NCI-H345 treated with DMSO at 0.1 percent for 48 hours (cell line): ENCODE data around the gene VTA1.
"Not testable (repeated sequence)": the region's sequence is repeated elsewhere in the genome, so short reads cannot be mapped to it uniquely, and the experiment has no call there.

Experiments used
- DNase-seq: peaks from one replicate; lab custom pipeline; 2025; ENCODE audit not compliant: unreplicated experiment; lab: John Stamatoyannopoulos, UW

The VTA1 gene, protein sequence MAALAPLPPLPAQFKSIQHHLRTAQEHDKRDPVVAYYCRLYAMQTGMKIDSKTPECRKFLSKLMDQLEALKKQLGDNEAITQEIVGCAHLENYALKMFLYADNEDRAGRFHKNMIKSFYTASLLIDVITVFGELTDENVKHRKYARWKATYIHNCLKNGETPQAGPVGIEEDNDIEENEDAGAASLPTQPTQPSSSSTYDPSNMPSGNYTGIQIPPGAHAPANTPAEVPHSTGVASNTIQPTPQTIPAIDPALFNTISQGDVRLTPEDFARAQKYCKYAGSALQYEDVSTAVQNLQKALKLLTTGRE

DNA sequence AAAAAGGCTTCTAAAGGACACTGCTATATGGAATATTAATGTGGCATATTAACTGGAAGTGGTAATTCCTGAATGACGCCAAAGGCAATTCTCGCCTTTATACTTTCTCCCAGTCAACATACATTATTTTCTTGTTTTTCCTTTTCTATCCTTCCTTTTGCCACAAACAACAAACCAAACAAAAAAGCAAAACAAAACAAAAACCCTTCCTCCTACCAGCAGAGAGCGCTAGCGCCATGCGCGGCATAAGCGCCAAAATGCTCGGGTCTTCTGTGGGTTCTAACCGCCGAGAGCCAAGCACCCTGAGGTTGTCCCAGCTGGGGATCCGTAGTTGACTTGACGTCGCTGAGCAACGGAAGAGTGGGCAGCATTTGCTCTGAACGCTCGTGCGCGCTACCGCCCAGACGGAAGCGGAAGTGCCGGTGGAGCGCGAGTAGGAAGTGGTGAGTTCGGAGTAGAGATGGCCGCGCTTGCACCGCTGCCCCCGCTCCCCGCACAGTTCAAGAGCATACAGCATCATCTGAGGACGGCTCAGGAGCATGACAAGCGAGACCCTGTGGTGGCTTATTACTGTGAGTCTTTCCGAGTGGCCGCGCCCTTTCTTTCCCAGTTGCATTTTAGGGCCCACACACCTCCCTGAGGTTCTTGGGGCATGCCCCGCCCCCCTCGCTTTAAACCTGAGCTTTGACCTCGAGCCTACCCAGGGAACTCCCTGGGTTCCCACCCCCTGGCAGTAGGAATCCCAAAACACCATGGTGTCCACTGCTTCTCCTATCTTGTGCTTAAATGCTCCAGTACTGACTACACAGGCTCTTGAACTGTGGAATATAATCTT, at the start of gene VTA1, which contains the start of gene NMBR:
VTA1 (plus strand) TSS at position 436 of the 835 bp plus-strand sequence; CDS start at position 461, 25 bp downstream.
NMBR (minus strand) TSS at position 295 of the 835 bp plus-strand sequence. CDS start 58,464 bp downstream, outside the sequence.
- peak; percentile 95 for DNase-seq

DNA sequence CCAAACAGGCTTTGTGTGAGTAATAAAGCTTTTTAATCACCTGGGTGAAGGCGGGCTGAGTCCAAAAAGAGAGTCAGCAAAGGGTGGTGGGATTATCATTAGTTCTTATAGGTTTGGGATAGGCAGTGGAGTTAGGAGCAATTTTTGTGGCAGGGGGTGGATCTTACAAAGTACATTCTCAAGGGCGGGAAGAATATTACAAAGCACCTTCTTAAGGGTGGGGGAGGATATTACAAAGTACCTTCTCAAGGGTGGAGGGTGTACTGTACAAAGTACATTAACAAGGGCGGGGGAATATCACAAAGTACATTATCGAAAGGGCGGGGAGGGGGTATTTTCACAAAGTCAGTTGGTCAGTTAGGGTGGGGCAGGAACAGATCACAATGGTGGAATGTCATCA, 42.2 kb upstream of the VTA1 start:
- not testable (repeated sequence) for DNase-seq

DNA sequence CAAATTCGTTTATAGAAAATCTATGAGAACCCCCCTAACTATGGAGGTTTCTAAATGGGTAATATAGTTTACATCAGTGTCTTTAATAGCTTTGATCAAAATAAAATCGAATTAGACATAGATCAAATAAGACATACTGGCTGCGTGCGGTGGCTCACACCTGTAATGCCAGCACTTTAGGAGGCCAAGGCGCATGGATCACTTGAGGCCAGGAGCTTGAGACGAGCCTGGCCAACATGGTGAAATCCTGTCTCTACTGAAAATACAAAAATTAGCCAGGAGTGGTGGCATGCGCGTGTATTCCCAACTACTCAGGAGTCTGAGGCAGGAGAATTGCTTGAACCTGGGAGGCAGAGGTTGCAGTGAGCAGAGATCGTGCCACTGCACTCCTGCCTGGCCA, 36.2 kb upstream of the VTA1 start:
- not testable (repeated sequence) for DNase-seq

DNA sequence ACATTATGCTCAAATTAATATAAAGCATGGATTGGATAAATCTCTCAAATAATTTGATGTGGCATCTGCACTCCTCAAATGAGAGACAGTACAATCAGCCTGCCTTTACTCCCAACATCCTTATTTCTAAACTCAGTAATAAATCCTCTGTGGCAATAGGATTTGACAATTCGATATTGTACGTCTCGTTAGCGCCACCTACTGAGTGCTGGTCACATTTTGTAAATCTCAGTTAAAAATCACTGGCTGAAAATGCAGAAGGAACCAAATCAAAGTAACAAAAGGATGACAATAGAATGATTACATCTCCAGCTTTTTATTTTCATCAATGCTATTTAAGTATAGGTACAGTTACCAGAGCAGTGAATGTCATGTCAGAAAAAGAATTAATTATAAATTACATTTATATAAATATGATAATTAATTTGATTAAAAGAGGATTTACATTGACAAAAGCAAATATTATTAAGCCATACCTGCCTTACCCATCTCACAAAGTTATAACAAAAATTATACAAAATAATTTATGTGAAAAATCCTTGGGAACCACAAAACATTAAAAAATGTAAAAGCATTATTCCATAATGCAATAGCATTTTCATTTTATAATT, 34.5 kb upstream of the VTA1 start:
- DNase-seq: peak; percentile 67

DNA sequence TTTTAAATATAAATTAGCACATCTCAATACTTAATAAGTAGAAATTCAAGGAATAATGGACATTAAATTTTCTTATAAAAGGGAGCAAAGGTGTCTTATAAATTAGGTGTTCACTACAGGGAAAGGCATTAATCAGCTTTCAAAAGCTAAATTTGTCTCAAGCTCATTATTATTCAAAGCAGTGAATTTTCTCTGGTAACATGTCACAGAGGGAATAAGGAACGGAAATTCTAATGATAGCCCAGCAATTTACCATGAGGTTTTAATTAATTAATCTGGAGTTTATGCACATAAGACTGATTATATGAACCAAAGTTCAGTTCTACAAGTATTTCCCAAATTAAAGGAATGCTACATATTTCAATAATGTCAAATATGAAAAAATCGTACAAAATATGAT, 29.7 kb upstream of the VTA1 start:
- DNase-seq: no peak

DNA sequence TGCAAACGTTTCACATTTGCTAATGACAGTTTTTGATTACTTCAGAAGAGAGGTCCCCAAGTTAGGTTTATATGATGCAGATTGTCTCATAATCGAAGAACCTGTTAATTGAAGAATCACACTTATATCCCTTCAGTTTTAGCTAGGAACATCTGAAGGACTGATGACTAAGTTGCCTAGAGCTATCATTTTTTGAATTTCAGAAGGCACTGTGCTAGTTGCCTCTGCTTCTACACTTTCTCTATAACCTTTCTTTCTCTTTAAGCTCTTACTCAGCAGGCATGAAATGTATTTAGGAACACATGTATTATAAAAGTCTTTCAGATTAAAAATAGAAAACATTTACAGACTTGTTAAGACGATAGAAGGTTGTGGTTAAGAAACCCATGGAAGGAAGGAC, 28.7 kb upstream of the VTA1 start:
- no peak for DNase-seq

DNA sequence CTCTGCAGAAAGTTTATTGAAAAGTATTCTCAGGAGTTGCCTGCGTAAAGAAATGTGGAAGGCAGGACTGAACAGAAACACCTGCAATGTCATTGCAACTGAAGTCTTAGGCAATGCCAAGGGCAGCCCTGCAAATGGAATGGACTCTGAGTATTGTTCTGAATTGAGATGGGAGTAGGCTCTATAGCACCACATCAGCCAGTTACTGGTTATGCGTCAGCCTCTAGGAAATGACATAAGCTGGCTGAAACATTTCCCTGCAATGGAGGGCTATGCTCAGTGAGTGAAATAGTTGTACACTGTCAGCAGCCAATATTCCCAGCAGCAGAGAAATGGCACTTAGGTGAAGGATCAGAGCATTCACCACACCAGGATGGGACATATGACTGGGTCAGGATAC, 28.1 kb upstream of the VTA1 start:
- no peak for DNase-seq

DNA sequence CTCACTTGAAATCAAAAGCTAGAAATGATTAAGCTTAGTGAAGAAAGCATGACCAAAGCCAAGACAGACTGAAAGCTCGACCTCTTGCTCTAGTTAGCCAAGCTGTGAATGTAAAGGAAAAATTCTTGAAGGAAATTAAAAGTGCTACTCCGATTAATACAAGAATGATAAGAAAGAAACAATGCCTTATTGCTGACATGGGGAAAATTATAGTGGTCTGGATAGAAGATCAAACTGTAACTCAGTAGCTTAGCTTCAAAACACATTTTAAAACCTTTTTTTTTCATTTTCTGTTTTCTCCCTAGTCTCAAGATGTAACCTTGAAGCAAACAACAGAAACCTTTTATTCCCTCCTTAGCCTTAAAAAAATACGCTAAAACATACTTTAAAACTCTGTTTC, 25.7 kb upstream of the VTA1 start:
- no peak for DNase-seq

DNA sequence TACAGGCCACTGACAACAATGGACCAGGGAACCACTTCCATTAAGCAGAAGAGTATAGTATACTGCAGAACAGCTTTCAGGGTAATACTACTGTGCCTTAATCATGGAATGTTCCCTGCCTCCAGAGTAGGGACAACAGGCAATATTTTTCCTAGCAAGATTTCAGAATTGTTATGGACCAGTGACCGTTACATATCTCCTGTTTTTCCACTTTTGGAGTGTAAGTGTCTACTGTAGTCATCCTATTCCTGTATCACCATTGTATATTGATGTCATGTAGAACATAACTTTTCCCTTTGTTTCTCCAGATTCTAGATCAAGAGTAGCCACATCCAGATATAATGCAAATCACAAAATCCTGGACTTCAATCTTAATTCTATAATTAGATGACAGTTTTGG, 16.2 kb upstream of the VTA1 start:
- DNase-seq: no peak

DNA sequence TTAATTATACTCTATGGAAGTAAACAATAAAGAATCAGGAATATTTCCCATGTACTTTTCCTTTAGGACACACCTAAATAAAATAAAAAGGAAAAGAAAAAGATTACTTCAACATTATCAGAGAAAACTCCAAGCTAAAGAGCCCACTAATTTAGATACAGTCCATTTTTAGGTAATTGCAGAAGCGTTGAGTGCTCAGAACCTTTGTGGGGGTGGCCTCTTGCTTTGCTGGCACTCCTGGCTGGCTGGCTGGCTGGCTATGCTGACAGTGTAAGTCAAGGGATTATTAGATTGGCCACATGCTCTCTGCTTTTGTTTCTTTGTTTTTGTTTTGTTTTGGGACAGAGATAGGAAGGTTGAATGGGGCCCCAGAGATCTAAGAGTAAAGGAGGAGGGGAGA, 14.4 kb upstream of the VTA1 start, which contains the start of gene GJE1:
GJE1 (plus strand) TSS at position 301 of the 400 bp plus-strand sequence. CDS start 234 bp downstream, outside the sequence.
- DNase-seq: no peak

DNA sequence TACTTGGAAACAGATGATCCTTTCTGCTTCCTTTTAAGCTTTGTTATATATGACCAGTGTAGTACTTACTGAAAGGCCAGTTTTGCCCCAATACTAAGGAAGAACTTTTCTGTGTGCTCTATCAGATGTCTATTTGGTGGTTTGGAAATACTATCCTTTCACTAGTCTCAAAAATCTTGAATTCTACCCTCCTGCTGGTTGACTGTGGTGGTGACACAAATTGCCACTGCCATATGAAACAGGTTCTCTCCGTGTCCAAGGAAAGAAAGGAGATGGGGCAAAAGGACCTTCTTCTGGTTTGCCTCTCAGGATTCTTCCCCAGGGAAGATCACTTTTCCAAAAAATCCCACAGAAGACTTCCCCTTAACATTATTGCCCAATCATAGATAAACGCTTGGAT, 8.2 kb upstream of the VTA1 start:
- DNase-seq: no peak

DNA sequence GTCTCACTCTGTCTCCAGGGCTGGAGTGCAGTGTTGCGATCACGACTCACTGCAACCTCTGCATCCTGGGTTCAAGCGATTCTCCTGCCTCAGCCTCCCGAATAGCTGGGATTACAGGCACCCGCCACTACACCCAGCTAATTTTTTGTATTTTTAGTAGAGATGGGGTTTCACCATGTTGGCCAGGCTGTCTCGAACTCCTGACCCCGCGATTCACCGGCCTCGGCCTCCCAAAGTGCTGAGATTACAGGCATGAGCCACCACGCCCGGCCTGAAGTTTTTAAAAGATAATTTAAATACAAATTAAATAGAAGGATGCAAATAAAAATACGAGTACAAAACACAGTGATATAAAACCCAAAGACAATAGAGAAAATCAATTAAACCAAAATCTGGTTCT, 5.5 kb upstream of the VTA1 start:
- DNase-seq: not testable (repeated sequence)

DNA sequence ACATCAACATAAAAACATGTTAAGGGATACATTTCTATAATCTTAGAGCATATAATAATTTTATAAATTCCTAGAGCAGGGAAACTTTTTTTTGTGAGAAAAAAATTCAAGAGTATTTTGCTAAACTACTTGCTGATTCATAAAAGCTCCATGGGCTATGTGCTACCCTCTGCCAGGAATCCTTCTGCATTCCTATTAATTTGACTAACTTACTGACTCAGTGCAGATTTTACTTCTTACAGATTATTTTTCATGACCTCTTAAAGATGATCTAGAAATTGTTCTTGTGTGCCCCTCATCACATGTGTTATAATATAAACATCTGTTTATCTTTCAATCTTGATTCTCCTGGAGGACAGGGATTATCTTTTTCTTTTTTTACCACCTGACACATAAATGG, 5.7 kb downstream of the VTA1 start:
- DNase-seq: no peak

DNA sequence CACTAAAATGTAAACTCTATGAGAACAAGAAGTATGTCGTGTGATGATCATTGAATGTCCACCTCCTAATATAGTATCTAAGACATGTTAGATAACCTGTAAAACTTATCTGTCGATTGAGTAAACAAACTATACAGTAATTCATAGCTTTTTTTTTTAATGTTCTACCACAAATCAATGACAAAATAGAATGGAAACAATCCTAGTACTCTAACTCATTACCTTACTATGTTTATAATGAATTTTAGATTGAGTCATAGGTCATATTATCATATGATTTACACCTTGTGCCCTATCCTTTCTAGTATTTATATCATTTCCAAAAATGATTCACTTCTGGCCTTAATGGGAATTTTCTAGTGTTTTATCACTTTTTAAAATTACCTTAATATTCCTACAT, 6.1 kb downstream of the VTA1 start:
- DNase-seq: no peak

DNA sequence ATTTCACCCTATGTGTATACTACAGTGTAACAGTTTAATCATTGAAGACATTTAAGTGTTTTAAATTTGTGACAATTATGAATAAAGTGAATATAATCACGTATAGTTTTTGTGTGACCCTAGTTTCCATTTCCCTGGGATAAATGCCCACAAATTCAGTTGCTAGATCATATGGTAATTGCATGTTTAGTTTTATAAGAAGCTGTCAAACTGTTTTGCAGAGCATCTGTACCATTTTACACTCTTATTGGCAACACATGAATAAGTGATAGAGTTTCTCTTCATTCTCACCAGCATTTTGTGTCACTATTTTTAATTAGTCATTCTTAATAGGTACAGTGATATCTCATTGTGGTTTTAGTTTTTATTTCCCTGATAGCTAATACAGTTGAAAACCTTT, 7.3 kb downstream of the VTA1 start:
- DNase-seq: no peak

DNA sequence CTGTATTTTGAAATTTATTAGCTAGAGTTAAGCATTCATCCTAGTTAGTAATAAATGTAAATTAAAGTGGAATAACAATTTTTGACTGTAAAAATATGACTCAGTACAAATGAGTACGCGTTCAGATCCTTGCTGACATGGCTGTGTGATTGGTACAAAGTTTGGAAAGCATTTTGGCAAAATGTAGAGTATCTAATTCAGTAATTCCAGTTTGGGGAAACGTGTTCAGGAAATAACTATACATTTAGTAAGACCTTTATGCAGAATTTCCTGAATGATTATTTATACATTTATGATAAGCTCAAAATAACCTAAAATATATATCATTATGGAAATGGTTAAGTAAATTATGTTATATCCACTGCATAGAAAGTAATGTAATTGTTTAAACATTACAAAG, 8.0 kb downstream of the VTA1 start:
- no peak for DNase-seq

DNA sequence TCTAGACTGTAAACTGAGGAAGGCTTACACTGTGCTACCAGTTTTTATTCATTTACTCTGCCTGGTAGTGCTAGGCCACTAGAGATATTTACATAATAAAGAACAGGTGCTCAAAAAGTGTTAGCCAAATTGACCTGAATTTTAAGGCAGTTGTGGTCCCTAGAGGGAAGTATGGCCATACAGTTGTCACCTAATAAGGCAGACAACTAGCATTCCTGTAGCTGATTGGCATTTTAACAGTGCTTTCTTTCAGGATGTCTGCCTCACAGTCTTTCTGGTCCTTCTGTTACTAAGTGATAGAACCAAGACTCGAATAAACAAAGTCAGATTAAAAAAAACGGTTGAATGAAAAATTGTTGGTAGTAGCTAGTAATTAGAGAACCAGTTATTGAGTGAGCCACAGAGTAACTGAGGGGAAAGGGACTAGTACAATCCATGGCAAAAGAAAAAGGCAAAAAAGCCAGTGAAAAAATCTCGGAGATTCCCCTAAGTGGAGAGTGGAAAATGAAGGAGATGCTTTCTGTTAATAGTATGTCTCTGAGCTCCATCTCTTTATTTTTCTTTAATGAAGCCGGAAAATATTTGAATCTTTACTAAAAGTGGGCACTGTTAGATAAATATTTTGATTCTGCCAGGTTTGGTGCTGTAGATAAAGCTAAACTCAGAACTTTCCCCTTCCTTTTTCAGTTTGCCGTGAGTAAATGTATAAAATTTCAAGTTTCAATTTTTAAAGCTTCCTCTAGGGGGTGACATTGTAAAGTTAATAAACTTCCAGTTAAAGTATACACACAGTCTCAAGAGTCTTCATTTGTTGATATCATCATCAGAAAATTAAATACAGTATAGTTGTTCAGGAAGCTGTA, 9.1 kb downstream of the VTA1 start:
- DNase-seq: no peak

DNA sequence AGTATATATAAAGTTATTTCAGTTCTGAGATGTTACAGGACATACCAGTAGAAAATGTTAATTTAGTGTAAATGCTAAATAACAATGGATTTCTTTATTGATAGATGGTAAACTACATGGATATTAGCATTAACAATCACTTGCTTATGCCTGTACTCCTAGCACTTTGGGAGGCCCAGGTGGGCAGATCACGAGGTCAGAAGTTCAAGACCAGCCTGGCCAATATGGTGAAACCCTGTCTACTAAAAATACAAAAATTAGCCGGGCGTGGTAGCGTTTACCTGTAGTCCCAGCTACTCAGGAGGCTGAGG, 9.7 kb downstream of the VTA1 start:
- DNase-seq: not testable (repeated sequence)

DNA sequence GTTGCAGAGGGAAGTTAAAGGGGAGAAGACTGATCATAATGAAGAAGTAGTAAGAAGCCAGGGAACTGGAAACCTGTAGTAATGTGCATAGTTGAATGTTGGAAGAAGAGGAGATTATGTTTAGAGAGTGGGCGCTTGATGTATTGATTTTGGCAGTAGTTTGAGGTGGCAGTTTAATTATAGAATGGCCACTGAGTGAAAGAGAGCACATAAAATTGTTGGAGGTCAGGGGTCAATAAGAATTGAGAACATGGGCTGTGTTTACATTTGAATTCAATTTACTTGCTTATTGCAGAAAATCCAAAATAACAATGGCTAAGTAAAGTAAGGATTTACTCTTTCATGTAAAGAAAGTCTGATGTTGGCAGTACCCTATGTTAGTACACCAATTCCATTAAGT, 15.7 kb downstream of the VTA1 start:
- no peak for DNase-seq

DNA sequence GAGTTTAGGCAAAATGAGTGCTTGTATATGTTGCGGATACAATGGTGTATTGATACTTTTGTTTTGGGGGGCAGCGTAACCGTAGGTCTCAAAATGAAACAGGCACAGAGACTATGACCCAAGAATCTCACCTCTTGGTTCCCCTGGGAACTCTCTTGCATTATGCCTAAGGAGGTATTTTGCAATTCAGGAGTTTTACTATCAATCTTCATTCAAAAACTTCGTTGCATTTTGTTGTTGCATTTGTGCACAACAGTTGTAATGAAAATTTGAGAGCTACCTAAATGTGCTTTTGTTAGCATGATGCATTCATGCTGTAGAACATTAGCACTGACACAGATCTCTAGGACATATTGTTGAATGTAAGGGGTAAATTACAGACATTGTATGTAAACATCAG, 18.2 kb downstream of the VTA1 start:
- no peak for DNase-seq

DNA sequence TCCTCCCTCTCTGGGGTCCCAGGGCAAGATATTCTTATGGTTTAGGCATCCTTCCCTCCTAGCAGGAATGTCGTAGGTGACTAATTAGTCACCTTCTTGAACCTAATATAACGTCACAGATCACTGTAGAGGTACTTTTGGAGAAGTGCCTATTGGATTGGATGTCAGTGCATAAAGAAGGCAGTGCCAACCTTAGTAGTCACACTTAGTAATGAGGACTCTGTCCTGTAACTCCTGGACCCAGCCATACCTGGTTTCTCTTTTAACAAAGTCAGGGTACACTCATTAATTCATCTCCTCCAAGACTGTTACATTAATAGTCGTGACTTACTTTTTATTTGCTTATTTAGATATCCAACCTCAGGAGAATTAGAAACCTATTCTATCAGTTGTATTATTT, 20.0 kb downstream of the VTA1 start:
- DNase-seq: no peak
